GM15510 (cell line): ENCODE data around the gene MRPL10.

Experiments used
- POLR2A ChIP-seq: IDR thresholded peaks from 3 replicates; pipeline ENCODE4 v1.6.1; 2011; ENCODE audit warnings: borderline replicate concordance; ENCODE audit not compliant: insufficient read length; ENCODE audit errors: extremely low read depth

Gene MRPL10

DNA sequence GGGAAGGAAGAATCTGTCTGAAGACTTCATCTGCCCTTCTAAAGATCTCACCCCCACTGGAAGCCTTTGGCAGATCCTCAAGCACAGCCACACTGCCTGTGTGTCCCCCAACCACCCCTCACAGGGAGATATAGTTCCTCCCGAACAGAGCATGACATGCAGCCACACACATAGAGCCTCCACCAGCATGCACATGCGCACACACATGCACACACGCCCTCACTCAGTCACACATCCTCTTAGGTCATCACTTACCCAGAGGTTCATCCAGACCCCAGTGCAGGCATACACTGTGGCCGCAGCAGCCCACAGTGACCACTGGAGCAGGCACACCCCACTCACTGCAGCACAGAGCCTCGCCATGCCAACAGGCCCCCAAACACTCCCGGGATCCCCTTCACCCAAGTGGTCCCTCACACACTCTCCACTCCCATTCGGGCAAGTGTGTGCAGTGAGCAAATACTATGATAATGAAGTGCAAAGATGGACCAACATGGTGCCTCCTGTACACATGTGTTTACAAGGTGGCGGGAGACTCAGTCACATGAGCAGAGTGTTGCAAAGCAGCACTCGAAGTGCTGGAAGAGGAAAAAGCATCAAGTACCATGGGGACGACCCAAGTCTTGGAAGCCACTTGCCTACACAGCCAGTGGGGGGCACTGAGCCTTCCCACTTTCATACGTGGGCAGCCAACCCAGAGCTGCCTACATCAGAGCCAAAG is 36.6 kb upstream of the MRPL10 start:
- TF ChIP-seq POLR2A: no peak

DNA sequence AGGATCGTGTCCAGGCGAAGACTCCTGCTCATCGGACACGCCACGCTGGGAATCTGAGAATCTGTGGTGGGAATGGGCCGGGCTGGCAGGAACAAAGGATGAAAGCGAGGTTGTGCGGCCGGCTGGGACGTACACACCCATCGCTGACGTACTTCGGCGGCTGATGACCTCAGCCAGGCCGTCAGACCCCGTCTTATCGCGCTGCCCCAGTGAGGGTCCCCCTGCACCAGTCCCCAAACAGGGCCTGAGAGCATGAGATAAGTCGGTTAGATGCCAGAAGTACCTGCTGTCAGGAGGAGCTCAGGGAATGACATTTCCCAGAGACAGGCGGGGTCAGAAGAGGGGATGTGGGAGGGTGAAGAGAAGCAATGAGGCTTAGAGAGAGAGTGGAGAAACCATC is 35.6 kb upstream of the MRPL10 start:
- TF ChIP-seq POLR2A: no peak

GRCh38 chr17:47864791-47865216 is 33.5 kb upstream of the MRPL10 start:
- no peak for TF ChIP-seq POLR2A

GRCh38 chr17:47862621-47863440 is 31.5 kb upstream of the MRPL10 start:
- TF ChIP-seq POLR2A: no peak

- TF ChIP-seq POLR2A: no peak
Observed at GRCh38 chr17:47860386-47860785, 29.0 kb upstream of the MRPL10 start.

GRCh38 chr17:47857551-47858455 is 26.5 kb upstream of the MRPL10 start:
- no peak for TF ChIP-seq POLR2A

GRCh38 chr17:47856830-47857229 is 25.5 kb upstream of the MRPL10 start:
- no peak for TF ChIP-seq POLR2A

DNA sequence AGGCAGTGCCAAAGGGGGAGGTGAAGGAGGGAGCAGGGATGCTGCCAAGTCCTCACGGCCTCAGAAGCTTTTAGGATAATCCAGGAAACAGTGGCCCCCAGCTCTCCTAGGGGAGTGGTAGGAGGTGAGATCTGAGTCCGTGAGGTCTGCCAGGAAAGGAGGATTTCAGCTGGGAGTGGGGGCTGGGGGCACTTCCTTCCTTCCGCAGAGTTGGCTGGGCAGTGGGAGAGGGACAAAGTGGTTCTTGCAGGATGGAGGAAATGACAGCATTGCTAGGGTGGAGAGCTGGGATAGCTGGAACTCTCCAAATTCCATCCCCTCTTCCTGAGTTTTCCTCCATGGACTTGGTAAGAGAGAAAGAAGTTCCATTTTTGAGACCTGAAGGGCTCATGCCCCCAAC is 24.4 kb upstream of the MRPL10 start:
- TF ChIP-seq POLR2A: no peak

DNA sequence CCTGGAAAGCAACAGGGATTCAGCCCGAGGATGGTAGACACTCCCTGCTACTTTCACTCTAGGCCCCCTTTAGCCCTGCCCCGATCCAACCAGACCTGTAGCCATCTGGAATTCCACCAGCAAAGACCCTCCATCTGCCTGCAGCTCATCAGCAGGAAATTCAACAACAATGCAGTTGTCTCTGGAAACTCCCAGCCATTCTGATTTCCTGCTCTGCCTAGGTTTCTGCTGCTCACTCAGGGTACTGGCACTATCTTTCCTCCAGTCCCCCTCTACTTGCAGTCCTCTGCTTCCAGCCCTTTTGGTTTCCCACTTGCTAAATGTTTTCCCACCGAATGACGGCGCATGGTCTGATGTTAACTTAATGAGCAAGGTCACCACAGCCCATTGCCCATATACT is 22.3 kb upstream of the MRPL10 start:
- TF ChIP-seq POLR2A: no peak

- no peak for TF ChIP-seq POLR2A
Observed at GRCh38 chr17:47852113-47852949, 21.0 kb upstream of the MRPL10 start.

- no peak for TF ChIP-seq POLR2A
Observed at GRCh38 chr17:47851764-47852112, 20.4 kb upstream of the MRPL10 start.

GRCh38 chr17:47850692-47851573 is 19.6 kb upstream of the MRPL10 start, which contains the start of gene SP6:
SP6 (minus strand) TSS chr17:47851163; CDS start chr17:47848429, 2,734 bp downstream.
- no peak for TF ChIP-seq POLR2A

DNA sequence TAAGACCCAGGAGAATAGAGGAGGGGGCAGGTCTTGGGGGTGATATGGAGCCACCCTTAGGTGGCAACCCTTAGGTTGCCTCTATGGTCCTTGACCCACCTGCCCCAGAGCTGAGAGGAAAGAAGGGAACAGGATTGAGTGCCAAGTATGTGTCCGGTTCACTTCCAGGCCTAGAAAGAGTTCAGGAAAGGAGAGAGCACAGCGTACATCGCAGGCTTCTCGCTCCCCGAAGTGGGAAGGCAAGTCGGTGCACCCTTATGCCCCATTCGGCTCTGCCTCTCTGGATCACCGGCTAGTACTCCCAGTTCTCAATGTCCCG is 19.0 kb upstream of the MRPL10 start:
- no peak for TF ChIP-seq POLR2A
